Measurements from ENCODE around the gene TLL2.
A peak's percentile ranks its signal among the peaks of the same experiment; 100 is the strongest.
"Not testable (repeated sequence)": the region's sequence is repeated elsewhere in the genome, so short reads cannot be mapped to it uniquely, and the experiment has no call there.

TLL2 gene

GRCh38 chr10:96513698-96514561, at the start of gene TLL2:
Gene TLL2, minus strand, starts transcription at chr10:96513926. Its CDS starts 241 bp downstream, at chr10:96513685.
- peak; percentile 59 for DNase-seq

DNA sequence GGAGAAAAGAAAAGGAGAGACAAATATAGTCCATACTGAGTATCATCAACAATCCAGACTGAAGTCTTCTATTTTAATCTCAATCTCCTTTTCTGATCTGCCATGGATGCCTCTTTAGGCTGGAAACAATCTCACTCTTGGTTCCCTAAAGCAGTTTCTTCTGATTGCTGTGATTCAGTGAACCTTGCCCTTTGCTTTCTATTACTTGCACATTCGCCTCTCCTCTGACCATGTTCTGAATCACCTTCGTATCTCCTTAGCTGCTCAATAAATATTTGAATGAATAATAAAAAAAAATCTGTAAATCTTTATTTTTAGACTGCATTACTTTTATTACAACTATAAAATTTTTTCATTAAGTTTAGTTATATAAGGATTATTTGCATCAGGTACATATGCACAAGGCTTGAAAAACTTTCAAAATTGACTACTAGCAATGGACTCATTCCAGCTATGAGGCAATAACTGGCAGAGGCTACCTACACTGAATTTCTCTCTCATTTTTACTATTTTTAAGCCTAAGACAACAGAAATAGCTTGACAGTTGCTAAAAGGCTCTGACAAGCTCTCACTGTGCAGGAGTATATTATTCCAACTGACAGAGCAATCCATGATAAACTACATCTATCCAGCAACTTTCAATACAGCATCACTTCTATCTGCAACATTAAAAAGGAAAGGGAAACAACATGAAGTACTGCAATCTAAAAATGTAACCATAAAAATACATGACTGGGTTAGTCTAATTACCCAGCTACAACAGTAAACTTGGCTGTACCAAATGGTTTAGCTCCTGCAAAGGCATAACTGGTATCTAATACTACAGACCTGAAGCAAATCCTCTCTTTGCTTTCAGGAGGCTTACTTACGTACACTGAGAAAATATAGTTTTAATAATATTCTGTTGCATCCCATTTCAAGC, 47.5 kb upstream of the TLL2 start:
- DNase-seq = no peak

DNA sequence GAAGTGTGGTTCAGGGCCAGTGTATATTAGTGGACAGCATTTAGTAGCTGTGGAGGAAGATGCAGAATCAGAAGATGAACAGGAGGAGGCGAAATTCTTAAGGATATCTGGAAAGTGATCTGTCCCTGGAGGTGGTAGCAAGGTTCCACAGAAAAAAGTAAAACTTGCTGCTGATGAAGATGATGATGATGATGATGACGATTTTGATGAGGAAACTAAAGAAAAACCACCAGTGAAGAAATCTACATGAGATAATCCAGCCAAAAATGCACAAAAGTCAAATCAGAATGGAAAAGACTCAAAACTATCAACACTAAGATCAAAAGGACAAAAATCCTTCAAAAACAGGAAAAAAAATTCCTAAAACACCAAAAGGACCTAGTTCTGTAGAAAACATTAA, 46.8 kb upstream of the TLL2 start:
- DNase-seq = no peak

DNA sequence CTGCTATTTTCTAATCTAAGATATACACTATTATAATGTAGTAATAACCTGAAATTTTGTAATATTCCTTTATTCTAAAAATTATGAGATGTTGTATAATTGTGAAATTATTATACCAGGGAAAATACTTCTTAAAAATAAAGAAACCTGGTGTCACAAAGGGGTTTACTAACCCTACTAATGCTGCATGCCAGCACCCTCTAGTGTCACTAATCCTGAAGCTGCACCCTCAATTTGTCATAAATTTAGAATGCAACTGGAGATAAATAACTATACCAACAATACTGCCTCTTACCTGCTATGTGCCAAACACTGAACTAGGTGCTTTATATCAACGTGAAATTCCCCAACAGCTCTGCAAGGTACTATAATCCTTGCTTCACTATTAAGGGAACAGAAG, 42.3 kb upstream of the TLL2 start:
- no peak for DNase-seq

DNA sequence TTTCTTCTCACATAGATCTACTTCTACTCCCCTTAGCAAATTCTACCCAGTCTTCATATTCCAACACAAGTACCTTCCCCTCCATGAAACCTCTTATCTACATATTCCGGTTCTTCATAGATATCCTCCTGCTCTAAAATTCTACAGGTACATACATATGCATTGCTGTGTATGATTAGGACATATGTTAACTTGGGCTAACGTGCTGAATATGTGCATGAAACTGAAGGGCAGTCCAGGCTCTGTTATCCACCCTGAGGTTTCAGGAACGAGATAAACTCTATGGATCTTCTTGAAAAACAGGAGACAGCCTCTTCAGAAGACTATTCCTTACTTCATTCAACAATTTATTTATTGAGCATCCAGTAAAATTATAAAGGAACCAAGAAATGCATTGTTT, 41.6 kb upstream of the TLL2 start:
- DNase-seq = no peak

- peak; percentile 73 for DNase-seq
Measured at GRCh38 chr10:96548589-96548988, 34.9 kb upstream of the TLL2 start.

DNA sequence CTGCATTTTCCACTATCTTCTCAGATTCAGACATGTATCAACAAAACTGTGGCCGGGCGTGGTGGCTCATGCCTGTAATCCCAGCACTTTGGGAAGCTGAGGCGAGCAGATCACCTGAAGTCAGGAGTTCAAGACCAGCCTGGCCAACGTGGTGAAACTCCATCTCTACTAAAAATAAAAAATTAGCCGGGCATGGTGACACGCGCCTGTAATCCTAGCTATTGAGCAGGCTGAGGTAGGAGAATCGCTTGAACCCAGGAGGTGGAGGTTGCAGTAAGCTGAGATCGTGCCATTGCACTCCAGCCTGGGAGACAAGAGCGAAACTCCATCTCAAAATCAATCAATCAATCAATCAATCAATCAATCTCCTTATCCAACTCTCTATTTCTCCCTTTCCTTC, 31.8 kb upstream of the TLL2 start:
- not testable (repeated sequence) for DNase-seq

DNA sequence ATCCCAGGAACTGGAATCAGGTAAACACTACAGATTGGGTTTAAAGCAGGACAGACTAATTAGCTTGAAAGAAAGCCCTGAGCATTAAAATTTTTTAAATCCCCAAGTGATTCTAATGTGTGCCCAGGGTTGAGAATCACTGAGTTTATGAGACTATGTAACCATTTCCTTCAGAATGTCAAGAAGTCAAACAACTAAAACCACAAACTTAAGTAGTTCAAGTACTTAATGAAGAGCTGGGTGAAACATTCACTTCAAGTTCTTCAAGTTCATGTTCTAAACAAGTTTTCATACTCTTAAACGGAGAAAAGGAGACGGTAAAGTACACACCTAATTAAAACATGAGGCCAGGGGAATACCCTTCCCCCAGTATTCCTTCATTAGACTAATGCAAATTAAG, 28.2 kb upstream of the TLL2 start:
- DNase-seq = no peak

DNA sequence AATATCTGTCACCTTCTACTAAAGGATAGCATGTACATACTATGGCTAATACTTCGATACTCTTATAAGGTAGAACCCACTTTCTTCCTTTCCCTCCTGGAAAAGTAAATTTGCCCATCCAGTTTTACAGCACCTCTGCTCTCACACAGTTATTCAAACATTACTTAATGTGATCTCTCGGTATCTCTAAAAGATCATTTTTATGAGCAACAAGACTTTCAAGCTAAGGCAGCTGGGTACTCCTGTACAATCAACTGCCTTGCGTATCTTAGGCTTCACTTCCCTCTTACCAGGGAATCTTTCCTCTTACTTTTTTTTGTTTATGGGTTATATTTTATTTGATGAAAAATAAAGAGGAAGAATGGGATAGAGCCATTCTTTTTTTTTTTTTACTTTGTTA, 26.5 kb upstream of the TLL2 start:
- DNase-seq = no peak

DNA sequence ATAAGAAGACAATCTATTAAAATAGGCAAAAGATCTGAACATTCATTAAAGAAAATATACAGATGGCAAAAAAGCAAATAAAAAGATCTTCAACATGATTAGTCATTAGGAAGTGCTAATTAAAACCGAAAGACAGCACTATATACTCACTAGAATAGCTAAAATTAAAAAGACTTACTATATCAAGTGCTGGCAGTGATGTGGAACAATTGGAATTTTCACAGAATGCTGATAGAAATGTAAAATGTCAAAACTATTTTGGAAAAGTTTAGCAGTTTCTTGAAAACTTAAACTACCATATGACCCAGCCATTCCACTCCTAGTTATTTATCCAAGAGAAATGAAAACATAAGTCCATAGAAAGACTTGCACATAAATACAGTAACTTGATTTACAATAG, 25.0 kb upstream of the TLL2 start:
- no peak for DNase-seq

GRCh38 chr10:96536129-96536528, 22.4 kb upstream of the TLL2 start:
- DNase-seq = no peak

DNA sequence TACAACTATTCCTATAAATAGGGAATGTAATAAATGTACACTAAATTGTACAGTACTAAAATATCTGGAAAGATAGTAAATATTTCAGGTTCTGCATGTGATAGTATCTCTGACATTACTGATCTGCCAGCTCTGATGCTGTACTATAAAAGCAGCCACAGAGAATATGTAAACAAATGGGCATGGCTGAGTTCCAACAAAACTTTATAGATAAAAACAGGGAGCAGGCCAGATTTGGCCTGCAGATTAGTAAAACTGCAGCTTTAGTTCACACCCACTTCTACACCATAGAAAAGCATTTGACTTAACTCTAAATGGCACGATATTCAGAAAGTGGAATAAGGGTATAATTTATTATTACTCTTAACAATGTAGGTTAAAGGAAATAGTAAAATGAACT, 18.8 kb upstream of the TLL2 start:
- DNase-seq = no peak

GRCh38 chr10:96529634-96530279, 16.0 kb upstream of the TLL2 start:
- DNase-seq = no peak

GRCh38 chr10:96524741-96525140, 11.0 kb upstream of the TLL2 start:
- DNase-seq = no peak

GRCh38 chr10:96517284-96517683, 3.6 kb upstream of the TLL2 start:
- no peak for DNase-seq

GRCh38 chr10:96516337-96516736, 2.6 kb upstream of the TLL2 start:
- DNase-seq = no peak

GRCh38 chr10:96513305-96513697, 425 bp downstream of the TLL2 start:
- DNase-seq = no peak

GRCh38 chr10:96512524-96513304, 1.0 kb downstream of the TLL2 start:
- no peak for DNase-seq

DNA sequence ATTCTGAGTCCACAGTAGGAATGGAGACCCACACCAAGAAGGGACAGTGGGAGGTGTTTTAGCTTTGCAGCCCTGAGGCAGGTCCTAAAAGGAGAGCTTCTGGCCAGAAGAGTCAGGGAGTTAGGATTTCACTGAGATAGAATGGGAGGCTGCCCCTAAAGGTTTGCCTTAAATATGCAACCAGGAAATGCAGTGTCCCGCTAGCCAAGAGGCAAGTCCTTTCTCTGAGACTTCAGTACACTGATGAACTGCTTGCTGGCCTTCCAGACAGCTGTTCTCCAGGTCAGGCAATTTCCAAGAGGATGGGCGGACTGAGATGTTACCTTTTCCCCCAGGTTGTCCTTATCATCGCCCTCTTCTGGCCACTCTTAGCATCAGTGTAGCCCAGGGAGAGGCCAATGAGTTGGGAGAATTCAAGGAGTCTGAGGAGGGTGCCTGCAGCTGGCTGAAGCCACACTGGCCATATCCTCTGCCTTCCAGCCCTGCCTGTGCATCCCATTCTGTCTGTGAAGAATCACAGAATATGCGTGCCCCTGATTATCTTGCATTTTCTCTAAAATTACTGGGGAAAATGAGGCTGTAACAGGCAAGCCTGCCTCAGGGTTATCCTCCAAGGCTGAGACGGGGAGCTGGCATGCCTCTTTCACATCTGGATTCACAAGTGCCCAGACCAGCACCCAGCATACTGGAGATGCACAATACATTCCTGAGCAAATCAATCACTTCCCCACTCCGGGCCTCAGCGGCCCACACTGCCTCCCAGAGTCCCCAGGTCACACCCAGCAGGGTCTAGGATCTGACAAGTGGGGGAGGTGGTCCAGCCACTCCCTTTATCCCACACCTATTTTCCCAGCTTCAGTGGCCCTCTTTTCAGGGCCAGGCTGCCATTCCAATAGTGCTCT, 2.4 kb downstream of the TLL2 start:
- no peak for DNase-seq

GRCh38 chr10:96509017-96509641, 4.6 kb downstream of the TLL2 start:
- no peak for DNase-seq

- no peak for DNase-seq
Measured at GRCh38 chr10:96507044-96507443, 6.7 kb downstream of the TLL2 start.

All from NCI-H1105 (cell line).